Ureter (tissue), 1 donor: ENCODE measurements around the gene CDK5RAP3. TPM values are rescaled to one million over a fixed set of nuclear protein-coding genes. Genes with fewer than 3 reads are reported as not detected.

Experiments used
- DNase-seq: peaks from one replicate; pipeline ENCODE4 v3.0.0-alpha.2; 2020; ENCODE audit warnings: low spot score
- total RNA-seq: library from RNA; stranded (reverse); gene quantifications from one replicate; pipeline ENCODE4 v1.2.4, GENCODE V29; 2023
- donor health status: DM: yes; HTN: yes; CAD: no.

The CDK5RAP3 gene
- total RNA-seq, 1 donor from 2014 or later, result 207 TPM

DNA sequence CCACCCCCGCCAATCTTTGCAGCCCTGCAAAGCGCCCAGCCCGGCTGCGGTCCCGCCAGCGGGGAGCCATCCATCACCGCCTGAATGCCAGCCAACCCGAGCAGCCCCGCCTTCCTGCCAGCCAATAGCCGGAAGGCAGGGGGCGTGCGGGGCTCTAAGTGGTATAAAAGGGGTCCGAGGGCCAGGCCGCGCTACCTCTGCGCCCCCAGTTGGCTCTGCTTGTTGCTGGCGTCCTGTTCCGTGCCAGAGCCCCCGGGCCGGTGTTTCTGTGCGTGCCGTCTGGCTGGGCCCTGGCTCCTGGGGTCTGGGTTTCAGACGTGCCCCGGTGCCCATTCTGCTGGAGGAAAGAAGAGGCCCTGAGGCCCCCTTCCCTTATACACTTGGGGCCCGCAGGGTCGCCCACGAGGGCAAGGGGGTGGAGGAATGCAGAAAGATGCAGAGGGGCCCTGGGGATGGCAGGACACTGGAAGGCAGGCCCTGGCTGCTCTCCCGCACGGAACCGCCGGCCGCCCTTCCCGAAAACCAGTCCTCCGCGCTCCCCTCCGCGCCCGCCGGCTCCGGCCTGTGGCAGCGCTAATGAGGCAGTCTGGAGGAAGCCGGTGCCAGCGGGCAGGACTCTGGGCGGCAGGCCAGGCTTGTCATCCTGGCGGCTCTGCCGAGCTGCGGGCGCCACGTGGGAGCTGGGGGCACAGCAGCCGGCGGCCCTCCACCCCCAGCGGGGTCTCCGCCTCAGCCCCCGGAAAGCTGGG, 52.7 kb downstream of the CDK5RAP3 start:
- peak; percentile 89 for DNase-seq

DNA sequence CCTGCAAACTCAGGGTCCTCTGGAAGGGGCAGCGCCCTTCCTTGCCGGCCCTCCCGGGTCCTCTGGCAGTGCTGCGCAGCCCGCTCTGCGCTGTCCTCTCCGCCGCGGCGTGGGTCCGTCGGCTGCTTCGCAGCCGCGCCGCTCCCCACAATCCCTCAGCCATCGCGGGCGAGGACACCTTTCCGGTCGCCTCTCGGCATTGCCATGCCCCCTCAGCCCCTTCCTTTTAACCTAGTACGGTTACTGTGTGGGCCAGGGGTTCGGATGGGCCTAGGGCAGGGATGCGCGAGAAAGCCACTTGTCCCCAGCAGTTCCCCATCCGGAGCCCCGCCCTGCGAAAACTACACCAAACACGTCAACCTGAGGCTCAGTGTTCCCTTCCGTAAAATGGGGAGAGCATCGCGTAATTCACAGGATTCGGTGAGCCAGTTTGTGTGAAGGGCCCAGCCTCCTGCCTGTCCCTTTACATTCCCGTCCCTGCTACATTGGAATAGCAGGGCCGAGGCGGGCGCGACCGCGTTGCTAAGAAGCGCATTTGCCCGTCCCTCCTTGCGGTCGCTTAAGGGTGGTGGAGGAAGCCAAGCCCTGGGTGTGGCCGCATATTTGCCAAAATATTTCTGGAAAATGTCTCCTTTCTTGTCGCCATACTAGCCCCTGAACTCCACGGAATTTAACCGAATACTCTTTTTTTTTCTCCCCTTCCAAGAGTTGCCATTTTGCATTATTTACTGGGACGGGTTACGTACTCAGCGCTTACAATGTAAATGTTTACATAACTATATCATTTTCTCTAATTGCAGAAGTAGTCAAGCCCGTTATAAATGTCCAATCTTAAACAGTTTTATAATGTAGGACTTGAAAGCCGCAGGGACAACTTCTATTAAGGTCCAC, 53.5 kb downstream of the CDK5RAP3 start:
- peak; percentile 69 for DNase-seq

DNA sequence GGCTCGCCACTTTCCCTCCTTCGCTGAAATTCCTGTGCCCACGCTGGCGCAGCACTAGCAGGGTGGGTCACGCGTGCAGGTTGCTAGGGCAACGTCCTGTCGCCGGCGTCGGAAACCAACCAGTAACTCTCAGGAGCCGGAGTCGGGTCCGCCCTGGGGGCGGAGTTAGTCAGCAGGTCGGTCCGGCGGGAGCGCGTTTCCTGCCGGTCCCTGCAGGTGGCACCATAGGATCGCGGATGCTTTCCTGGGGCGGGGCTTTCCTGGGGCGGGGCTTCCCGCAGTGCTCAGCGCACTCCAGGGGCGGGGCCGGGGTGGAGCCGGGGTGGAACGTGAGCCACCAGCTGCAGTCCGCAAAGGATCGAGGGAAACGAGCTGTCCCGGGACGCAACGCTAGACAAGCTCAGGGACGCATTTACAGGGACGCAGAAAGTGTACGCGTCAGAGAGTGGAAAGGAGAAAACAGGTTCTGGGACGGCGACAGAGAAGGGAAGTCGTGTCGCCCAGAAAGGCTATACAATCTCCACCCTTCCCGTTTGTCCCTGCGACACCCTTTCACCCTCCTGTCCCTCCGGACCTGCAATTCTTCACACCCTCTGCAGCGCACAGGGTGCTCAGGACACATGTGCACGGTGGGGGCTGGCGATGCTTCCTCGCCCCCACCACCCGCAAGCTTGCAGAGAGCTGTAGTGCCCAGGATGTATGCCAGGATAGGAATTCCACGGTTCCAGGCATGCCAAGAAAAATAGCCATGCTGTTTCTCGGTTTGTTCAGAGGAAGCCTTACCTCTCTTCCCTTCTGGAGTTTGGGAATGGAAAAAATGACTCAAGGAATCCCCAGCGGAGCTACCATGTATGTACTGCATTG, 54.4 kb downstream of the CDK5RAP3 start:
- peak; percentile 99 for DNase-seq

- no peak for DNase-seq
Observed at GRCh38 chr17:48025904-48026501, 55.1 kb downstream of the CDK5RAP3 start.

DNA sequence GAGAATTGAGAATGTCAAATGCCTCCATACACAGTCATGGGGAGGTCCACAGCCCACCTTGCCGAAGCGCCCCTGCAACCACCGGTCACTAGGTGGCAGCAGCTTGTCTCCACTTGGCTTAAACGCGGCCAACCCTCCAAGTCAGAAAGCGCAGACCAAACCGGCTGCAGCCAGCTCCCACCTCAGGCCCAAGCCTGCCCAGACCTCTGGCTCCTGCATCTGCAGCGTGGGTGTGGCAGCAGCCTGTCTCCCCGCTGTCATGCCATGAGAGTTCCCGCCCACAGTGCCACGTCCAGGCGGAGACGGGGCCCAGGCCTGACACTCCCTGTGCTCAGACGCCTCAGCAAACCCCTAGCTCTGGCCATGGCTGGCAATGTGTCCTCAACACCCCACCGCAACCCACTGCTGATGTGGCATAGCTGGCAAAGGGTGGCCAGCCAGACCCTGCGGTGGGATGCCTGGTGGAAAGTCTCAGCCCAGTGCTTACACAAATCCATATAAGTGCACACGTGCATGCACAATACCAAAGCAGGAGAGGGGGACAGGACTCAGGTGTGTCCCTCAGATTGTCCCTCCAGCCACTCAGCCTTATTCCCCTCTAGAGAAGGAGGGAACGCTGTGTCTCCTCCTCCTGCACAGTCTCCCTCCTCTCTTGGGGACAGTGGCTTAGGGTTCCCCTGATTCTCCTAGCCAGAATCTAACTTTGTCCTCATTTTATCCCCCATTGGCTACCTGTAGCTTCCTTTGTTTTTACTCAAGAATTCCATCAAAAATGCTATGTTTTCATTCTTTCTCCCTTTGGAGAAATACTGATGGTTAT, 55.8 kb downstream of the CDK5RAP3 start:
- DNase-seq, result peak; percentile 95

GRCh38 chr17:48027322-48027981, 56.5 kb downstream of the CDK5RAP3 start:
- DNase-seq, result no peak

DNA sequence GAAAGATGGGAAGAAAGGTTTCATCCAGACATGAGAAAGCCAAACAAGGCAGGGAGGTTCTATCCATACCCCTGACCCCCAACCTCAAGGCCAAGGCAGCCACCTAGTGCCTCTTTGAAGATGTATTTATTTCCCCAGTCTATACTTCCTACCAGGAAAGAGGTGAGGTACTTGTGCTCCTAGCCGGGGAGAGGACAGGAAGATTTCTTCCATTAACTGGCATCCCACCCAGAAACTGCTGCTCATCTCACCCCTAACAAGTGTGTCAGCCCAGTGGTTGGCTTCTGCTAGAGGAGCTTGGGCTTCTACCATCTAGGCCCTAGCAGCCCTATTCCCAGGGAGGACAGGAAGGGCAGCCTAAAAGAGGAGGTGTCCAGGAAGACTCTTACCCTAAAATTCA, 57.8 kb downstream of the CDK5RAP3 start:
- DNase-seq, result no peak

- DNase-seq, result no peak
Observed at GRCh38 chr17:48030531-48030930, 59.6 kb downstream of the CDK5RAP3 start.

Other genes with a start within 250 kb of the CDK5RAP3 start
- gene TBX21, start 237.9 kb upstream of the CDK5RAP3 start, total RNA-seq, result 1.2 TPM
- 27.2 TPM for gene OSBPL7, start 149.3 kb upstream of the CDK5RAP3 start, total RNA-seq
- gene MRPL10, start 139.6 kb upstream of the CDK5RAP3 start, total RNA-seq, result 38.2 TPM
- gene LRRC46, start 139.4 kb upstream of the CDK5RAP3 start, total RNA-seq, result 0.31 TPM
- gene SCRN2, start 129.8 kb upstream of the CDK5RAP3 start, total RNA-seq, result 36.5 TPM
- 9.2 TPM for gene SP6, start 120.0 kb upstream of the CDK5RAP3 start, total RNA-seq
- gene SP2, start 74.9 kb upstream of the CDK5RAP3 start, total RNA-seq, result 22.7 TPM
- 40.9 TPM for gene PNPO, start 29.5 kb upstream of the CDK5RAP3 start, total RNA-seq
- 12.2 TPM for gene PRR15L, start 13.2 kb upstream of the CDK5RAP3 start, total RNA-seq
- 29.1 TPM for gene COPZ2, start 66.7 kb downstream of the CDK5RAP3 start, total RNA-seq
- gene NFE2L1, start 77.2 kb downstream of the CDK5RAP3 start, total RNA-seq, result 143 TPM
- gene CBX1, start 130.4 kb downstream of the CDK5RAP3 start, total RNA-seq, result 29.3 TPM
- gene SNX11, start 136.7 kb downstream of the CDK5RAP3 start, total RNA-seq, result 24.3 TPM